HL-60/S4 treated with retinoic acid at 250 ng/mL for 4 days and 3 days (cell line): ENCODE measurements around the gene UBAC2.

ENCODE experiments used
- in situ Hi-C: fragments of 300-500 bp; cut with MboI; formaldehyde crosslinking; loops from 2 replicates; pipeline ENCODE4 v1.7.0; 2022; ENCODE audit warnings: low sequenced_read_pairs

The UBAC2 gene

DNA sequence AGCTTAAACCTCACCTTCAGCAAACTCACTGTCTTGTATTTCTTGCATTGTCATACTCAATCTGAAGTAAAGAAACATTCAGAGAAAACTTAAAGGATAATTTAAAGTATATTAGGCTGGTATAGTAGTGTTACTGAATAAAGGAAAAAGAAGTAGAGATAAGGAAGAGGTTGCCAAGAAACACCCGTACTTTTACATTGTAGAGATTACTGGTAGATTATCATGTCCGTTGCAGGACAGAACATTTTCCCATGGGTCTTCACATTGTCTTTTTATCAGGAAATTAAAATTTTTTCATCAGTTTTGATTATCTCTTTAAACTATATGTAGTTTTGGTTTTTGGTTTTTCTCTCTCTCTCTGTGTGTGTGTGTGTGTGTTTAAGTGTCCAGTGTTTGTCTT, 126.5 kb downstream of the UBAC2 start:
- in situ Hi-C loops, result no loop called here

DNA sequence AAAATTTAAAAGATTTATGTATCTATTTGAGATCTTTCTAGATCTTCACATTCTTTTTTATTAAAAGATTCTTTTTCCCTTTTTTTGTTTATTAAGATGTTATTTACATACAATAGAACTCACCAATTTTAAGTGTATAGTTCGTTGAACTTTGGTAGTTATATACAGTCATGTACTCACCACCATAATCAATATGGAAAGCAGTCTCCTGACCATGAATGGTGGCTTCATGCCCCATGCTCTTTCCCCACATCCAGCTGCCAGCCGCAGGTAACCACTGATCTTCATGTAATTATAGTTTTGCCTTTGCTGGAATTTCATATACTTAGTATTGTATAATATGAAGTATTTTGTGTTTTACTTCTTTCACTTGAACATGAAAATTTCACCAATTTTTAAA, 127.1 kb downstream of the UBAC2 start:
- in situ Hi-C loops, result no loop called here

DNA sequence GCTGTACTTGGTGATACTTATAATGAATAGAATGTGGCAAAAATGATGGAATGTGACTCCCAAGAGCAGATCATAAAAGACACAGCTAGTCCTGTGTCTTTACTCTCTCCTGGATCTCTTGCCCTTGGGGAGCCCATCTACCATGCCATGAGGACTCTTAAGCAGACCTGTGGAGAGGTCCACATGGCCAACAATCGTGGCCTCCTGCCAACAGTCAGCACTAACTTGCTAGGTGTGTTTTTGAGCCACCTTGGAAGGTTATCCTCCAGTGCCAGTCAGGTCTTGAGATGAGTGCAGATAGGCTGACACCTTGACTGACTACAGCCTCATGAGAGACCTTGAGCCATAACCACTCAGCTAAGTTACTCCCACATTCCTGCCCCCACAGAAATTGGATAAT, 128.8 kb downstream of the UBAC2 start:
- in situ Hi-C loops, result no loop called here

DNA sequence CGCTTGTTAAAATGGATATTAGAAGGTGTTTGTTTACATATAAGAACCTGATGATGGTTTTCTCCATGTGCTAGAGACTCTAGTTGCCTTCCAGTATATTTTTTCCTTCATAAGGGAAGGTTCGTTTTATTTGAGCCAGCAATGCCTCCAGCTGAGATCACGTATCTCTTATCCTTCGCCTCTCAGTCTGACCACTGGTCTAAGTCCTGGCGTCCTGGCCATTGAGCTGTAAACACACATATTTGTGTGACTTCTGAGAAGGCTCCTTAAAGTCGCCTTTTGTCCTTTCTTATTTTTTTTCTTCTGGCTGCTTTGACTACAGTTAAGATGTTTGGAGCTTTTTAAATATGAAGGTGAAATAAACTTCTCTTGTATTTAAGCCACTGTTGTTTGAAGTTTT, 130.3 kb downstream of the UBAC2 start:
- in situ Hi-C loops, result no loop called here

DNA sequence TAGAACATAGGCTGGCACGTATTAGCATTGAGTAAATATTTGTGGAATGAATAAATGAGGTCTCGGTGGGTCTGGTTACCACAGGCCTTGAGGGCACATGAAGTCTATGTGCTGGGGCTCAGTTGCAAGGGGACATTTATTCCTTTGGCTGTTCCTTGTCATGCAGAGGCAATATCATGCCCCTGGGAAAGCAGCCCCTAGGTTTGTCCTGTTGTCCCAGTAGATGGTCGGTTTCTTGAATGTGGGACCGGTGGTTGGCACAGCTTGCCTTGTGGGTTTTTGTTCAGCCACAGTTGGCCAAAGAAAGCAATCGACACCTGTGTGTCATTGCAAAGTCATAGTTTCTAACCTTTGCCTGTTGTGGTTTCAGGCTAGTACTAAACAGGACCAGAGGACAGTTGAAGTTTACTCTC, 131.2 kb downstream of the UBAC2 start:
- in situ Hi-C loops, result no loop called here

DNA sequence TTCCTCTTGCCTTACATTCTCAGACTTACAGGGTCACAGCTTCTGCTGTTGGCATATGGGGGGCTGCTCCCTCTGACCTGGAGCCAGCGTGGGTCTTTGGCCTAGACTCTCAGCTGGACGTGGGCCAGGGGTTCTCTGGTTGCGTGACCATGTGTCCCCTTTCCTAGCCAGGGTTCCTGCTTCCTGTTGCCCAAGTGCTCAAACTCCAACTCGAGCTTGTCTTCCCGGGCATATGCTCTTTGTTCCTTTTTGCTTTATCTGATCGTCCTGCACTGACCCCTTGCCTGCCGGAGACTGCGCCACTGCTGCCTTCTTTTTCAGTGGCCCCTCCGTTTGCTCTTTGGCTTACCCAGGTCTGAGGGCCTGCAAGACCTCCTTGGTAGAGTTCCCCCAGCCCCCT, 131.8 kb downstream of the UBAC2 start:
- in situ Hi-C loops, result no loop called here

DNA sequence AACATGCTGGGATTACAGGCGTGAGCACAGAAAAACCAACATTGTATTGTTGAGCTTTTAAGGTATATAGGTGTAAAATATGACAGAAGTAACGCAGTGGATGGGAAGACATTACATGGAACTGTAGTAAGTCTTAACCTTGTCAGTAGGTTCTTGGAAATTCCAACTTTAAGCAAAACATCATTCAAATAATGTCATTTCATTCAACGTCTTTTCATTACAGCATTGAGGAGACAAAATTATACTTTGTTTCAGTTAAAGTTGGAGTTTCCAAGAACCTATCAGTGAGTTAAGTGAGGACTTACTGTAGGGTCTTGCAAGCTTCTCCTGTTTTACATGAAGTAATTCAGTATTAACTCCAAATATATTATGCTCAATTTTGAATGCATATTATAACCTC, 133.6 kb downstream of the UBAC2 start:
- in situ Hi-C loops, result no loop called here

DNA sequence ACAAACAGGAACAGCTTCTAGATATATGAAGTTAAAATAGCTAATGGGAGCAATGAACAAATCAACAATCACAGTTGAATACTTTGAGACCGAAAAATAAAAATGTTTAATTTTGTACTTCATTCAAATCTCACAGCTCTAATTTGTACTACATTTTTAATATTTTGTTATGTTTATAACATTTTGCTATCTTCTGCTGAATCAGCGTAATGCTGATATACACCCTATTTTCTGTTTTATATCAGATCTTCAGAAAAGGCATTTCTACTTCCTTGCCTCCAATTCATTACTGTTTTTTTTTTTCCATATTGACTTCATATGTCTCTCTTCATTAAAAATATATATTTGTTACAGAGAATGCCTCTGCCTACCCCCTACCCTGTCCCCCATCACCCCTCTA, 134.4 kb downstream of the UBAC2 start:
- in situ Hi-C loops, result no loop called here

DNA sequence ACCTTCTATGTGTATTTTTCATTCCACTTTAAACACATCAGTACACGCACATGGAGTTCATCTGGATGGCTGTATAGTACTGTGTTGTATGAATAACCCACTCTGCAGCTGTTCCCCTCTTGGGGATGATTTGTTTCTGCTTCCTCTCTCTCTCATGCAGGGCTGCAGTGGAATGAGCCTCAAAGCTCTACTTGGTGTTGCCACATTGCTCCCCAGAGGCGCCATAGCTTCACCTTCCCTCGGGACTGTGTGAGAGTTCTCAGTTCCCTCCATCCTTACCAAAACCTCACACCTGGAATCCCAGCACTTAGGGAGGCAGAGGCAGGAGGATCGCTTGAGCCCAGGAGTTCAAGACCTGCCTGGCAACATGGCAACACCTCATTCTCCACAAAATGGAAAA, 134.9 kb downstream of the UBAC2 start:
- in situ Hi-C loops, result no loop called here

DNA sequence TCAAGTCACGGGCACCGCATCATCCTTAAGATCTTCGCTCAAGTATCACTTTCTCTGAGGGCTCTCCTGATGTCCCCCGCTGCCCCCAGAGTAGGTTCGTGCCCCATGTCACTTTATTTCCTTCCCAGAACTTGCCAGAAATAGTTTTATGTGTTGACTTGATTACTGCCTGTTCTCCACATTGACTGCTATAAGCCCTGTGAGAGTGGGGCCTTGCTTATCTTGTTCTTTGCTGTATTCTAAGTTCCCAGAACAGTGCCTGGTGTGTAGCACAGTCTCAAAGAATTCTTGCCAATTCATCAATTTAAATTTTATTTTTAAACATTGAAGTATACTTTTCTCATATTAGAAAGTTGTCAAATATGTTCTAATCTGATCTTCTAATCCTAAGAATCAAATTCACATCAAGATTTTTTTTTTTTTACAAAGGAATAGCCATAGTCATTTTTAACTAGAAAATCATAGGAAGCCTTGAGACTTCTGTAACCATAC, 138.6 kb downstream of the UBAC2 start:
- in situ Hi-C loops, result no loop called here

DNA sequence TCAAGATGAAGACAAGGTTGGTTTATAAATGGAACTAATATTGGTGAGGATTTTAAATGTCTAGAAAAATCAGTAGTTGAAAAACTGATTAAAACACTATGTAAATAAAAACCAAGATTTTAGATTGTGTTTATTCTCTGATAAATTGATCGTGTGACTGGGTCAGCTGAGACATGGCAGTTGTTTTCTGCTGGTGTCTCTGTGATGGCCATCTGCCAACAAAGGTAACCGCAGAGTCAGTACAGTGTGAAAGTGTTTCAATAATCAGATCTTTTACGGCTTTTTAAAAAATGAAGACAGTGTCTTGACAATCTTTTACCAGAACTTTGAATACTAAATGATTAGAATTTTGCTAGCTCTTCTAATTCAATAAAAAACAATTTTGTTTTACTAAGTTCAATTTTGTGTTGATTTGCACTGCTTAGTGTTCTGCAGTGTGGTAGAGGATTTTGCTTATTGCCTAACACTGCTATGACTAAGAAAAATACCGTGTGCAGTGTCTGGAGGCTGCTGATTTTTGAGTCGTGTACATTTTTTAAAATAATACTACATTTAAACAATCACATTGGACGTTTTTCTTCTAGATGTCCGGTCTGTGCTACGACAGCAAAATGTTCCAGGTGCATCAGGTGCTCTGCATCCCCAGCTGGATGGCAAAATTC, 139.2 kb downstream of the UBAC2 start:
- in situ Hi-C loops, result no loop called here

DNA sequence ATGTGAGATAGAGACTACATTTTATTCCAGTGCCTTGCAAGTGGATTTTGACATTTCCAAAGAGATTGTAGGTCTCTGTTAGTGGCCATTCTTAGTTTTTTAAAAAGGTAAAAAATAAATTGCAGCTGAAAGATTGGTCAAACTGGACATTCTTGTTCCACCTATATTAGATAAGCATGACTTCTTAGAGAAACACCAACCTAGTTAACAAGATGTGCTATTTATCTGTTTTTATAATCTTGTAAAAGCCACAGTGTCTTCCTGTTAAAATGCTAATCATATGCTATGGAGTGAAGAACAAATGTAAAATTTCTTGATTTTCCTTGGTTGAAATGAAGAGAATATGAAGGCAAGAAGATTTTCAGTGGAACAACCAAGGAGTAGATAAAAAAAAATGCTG, 140.0 kb downstream of the UBAC2 start:
- in situ Hi-C loops, result no loop called here

DNA sequence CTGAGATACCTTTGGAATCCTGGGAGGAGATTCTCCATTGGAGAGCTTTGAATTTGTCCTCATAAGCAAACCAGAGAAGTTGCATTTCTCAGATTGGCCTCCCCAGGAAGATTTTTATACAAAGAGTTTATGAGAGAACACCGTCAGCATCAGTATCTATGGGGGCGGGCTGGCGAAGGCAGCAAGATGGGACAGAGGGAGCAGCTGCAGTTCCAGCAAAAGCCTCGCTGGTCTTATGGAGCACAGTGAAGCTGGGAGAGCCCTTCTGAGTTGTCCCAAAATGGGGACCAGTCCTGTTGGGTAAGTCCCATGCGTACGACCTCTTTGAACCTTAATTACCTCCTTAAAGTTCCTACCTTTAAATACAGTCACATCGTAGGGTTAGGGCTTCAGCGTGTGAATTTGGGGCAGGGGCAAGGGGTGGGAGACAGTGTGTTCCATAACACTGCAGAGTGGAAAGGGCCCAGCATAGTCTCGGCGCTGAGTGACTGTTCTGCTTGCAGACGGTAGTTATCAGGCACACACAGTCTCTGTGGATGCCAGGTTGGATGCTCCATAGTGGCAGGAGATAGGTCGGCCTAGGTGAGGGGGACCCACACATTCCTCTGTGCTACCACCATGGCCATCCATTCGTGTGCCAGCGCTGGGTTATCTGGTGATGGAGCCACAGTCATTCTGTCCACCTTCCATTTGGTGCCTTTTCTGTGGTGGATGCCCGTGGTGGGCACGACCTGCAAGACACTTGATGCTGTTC, 141.5 kb downstream of the UBAC2 start:
- in situ Hi-C loops, result no loop called here

DNA sequence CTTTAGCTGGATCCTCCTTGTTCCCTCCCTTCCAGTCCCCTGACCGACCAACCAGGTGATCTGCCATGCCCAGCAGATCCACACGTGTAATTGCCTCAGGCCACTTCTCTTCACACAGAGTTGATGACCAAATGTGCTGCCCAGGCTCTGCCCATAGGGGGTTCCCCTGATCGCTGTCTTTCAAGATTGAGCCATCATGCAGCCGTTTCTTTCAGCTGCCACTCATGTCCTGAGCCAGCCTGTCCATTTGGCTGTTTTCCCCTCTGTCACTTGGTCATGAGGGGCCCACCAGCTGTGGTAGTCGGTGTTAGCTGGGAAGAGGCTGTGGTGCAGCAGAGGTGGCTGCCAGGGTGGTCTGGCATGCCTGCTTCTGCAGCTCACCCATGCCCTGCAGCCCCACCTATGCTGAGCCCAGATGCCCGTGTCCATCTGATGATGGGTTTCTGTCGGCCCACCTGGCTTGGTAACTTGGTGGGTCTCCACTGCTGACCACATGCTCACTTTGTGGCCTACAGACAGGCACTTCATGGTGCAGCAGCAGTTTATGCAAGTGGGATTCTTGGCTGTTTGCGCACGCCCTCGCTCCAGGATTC, 142.2 kb downstream of the UBAC2 start:
- in situ Hi-C loops, result no loop called here

DNA sequence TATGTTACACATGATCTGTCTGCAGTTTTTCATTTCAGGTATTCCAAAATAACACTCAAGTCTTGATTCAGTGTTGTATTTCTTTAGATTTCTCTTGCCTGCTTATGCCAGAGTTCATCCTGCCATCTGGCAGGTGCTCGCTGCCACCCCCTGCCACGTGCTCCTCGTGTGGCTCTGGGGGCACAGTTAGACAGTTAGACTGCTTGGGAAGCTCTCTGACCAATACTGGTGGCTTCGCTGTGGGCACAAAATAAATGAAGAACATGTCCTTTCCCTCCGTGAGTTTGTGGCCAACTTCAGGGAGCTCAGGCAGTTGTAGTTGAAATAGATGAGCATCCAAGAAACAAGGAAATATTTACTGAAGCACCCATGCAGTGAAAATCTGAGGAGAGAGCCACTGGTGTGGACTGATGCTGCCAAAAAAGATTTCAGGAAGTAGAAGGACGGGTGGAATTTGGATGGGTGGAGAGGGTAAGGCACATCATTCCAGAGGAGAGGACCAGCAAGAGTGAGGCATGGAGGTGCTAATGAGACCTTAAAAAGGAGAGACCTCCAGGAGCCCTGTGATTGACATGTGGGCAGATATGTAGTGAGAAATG, 144.1 kb downstream of the UBAC2 start:
- in situ Hi-C loops, result no loop called here

DNA sequence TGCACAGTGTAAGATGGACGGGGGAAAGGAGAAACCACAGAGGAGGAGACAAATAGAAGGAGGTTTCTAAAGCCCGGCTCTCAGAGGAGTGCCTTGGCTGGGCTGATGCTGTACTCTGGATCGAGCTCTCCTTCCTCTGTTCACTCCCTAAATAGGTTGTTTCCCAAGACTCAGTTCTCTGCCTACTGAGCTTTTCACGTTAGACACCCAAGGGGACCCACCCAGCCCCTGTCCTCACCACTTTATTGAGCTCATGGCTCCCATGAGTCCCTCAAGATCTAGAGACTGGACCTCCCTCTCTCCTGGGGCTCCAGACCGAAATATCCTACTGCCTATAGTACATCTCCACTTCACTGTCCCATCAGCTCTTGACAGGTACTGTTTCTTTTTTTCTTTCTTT, 144.7 kb downstream of the UBAC2 start:
- in situ Hi-C loops, result no loop called here

DNA sequence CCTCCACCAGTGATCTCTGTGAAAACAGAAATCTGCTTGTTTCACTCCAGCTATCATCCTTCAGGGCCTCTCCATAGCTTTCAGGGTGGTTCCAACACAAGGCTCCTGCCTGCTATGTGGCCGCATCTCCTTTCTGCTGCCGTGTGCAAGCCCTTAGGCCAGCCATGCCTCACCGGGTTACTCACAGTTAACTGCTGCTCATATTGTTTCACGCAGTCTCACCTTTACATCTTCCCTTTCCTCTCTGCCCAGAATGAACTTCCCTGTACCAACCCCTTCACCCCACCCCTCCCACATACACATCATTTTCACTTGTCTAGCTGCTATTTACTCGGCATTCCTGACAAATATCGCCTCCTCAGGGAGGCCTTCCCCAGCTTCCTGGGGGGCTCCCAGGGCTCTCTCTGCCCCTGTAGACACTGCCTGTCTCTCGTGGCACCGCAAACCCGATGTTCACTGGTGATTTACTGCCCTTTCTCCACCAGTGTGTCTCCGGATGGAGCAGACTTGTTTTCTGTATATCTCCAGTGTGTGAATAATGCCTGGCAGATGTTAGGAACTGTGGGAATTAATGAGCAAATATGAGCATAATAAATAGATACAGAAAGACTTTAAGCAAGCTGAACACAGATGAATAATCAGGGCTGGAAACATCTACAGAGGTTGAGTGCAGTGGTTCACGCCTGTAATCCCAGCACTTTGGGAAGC, 145.8 kb downstream of the UBAC2 start:
- in situ Hi-C loops, result no loop called here

DNA sequence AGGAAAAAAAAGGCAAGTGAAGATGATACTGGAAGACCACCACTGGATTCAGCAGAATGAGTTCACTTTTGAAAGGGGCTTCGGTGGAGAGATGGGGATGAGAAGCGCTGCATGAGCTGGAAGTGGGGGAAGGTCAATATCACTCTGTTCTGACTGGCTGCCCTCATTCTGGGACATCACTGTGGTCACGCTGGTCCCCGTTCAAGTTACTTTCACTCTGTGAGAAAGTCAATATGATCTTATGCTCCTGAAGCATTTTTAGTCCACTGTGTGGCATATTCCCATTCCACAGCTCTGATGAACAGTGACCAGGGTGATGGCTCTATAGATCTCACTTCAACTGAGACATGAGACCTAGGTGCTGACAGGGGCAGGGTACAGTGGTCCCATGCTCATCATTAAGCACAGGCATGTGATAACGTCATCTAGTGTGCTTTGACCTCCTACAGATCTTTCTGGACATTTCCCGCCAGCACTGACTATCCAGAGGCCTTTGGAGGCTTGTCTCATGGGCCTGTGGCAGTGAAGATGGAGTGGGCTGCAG, 146.8 kb downstream of the UBAC2 start:
- in situ Hi-C loops, result no loop called here

DNA sequence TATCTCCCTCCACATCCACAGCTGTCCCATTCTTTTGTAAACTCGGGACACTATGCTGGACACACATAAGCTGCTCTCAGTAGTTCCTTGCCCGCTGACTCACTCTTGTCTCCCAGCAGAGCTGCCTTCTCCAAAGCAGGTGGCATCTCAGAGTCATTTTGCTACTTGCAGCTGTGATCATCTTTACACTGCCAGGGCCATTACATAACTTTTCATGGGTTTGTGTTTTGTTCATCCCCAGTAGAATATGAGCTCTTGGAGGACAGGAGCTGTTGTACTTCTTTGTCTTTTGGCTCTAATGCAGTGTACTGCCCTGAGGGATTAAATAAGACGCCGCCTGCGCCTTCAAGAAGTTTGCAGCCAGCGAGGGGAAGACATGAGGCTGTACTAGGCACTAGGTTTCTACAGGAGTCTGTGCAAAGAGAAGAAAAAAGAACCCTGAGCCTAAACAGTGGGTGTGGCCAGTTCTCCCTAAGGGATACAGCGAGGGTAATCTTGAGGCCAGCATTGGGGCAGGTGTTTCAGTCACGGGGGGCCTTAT, 147.3 kb downstream of the UBAC2 start:
- in situ Hi-C loops, result no loop called here

DNA sequence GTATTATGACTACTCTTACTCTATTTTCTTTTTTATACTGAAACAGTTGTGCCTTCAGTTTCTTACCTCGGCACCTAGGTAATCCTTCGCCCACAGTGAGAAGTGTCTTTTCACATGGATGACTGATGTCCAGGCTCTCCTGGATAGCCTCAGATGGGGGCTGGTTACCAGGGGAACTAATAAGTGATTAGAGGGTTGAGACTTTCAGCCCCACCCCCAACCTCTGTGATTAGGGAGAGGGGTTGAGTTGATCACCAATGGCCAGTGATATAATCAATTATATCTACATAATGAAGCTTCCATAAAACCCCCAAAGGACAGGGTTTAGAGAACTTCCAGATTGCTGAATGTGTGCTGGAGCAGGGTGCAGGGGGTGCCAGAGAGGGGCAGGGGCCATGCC, 149.5 kb downstream of the UBAC2 start:
- in situ Hi-C loops, result no loop called here

DNA sequence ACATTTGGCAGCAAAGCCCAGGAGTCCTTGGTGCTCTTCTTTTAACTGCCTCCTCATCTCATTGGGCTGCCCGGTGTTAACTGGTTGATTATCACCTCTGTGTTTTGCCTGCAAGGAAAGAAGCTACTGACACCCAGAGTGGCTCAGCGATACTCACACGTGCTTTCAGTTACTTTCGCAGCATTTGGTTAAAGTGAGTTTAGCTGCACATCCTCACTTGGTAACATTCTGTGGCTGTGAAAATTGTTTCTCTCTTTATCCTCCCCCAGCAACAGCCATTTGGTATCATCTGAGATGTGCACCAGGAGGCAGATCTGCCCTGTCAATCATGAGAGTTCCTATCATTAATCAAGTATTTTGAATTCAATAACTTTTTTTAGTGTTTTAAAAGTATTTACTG, 151.1 kb downstream of the UBAC2 start:
- in situ Hi-C loops, result no loop called here
